ENCODE data around the gene CARD14. TPM values are rescaled to one million over a fixed set of nuclear protein-coding genes. Genes with fewer than 3 reads are reported as not detected.
A peak's percentile ranks its signal among the peaks of the same experiment; 100 is the strongest.

CARD14 gene
- total RNA-seq, 1 donor from 2014 or later = not detected

DNA sequence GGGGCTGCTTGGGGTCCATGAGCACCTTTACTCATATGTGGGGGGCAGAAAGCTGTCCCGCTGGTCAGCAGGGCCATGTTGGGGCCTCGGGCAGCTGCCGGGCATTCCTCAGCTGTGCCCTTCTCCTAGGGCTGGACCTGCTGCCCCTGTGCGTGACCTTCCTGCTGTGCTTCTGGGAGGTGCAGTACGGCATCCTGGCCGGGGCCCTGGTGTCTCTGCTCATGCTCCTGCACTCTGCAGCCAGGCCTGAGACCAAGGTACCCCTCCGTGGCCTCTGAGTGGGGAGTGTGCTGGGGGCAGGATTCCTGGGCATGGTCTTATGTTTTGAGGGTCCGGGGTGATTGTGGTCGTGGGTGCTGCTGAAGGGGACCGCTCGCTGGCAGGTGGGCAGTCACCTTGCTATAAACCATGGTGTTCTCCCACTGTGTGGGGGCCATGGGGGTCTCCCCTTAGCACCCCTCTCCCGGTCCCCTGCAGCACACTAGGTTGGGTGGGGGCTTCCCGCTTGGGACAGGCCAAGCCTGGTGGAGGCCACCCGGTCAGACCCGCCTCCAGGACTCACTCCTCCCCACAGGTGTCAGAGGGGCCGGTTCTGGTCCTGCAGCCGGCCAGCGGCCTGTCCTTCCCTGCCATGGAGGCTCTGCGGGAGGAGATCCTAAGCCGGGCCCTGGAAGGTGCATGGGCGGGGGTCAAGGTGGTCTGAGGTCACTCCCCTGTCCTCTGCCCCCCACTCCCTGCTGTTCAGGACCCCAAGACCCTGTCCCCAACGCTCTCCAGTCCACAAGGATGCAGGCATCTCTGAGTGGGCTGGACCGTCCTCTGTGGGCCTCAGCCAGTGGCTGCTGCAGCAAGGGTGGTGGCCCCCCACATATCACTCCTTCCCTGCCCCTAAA, 78.4 kb downstream of the CARD14 start:
- H3K27me3 ChIP-seq (ENCODE audit: control insufficient read depth, insufficient read depth, low read length) = no peaks in the 10 kb centered on the region
- no peak overlapping the region for H3K4me3 ChIP-seq (ENCODE audit: low read depth, low read length)
- DNase-seq (ENCODE audit: low read depth) = no peak
- TF ChIP-seq, protein P1, sequence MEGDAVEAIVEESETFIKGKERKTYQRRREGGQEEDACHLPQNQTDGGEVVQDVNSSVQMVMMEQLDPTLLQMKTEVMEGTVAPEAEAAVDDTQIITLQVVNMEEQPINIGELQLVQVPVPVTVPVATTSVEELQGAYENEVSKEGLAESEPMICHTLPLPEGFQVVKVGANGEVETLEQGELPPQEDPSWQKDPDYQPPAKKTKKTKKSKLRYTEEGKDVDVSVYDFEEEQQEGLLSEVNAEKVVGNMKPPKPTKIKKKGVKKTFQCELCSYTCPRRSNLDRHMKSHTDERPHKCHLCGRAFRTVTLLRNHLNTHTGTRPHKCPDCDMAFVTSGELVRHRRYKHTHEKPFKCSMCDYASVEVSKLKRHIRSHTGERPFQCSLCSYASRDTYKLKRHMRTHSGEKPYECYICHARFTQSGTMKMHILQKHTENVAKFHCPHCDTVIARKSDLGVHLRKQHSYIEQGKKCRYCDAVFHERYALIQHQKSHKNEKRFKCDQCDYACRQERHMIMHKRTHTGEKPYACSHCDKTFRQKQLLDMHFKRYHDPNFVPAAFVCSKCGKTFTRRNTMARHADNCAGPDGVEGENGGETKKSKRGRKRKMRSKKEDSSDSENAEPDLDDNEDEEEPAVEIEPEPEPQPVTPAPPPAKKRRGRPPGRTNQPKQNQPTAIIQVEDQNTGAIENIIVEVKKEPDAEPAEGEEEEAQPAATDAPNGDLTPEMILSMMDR (IDR thresholded peaks at IDR 0.05; ENCODE audit: insufficient read depth, low read length, poor library complexity, severe bottlenecking) = no peak
- H3K36me3 ChIP-seq (ENCODE audit: control insufficient read depth, insufficient read depth, low read length) = no peaks in the 10 kb centered on the region

DNA sequence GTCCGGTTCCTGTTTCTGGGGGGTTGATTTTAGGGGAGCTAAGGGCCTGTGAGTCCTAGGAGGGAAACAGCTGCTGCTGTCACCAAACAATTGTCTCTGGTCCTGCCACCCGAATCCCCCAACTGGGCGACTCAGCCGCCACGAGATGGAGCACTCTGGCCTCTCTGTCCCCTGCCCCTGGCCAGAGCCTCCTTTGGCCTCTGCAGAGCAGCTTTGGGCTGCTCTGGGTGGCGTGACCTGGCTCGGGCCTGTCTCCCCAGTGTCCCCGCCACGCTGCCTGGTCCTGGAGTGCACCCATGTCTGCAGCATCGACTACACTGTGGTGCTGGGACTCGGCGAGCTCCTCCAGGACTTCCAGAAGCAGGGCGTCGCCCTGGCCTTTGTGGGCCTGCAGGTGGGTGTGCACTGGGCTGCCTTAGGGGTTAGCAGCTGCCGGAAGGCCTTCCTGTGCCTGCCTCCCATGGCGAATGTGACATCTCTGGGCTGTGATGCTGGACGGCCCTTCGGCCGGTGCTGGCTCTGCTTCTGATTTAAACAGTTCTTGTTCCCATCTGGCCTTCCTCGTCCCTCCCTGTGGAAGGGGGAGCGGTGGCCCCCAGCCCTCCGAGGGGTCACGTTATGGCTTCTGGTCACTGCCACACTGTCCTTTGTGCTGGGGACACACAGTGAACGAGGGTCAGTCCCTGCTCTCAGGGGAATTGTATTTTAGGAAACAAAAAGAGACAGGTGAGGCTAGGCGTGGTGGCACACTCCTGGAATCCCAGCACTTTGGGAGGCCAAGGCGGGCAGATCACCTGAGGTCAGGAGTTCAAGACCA, 79.3 kb downstream of the CARD14 start:
- TF ChIP-seq, protein P1 (IDR thresholded peaks at IDR 0.05; ENCODE audit: insufficient read depth, low read length, poor library complexity, severe bottlenecking) = no peak
- Histone ChIP-seq H3K36me3 (ENCODE audit: control insufficient read depth, insufficient read depth, low read length) (no peaks in the 10 kb centered on the region), H3K27me3 (ENCODE audit: control insufficient read depth, insufficient read depth, low read length) (no peaks in the 10 kb centered on the region), H3K4me3 (ENCODE audit: low read depth, low read length) (no peak overlapping the region)
- DNase-seq (ENCODE audit: low read depth) = no peak

DNA sequence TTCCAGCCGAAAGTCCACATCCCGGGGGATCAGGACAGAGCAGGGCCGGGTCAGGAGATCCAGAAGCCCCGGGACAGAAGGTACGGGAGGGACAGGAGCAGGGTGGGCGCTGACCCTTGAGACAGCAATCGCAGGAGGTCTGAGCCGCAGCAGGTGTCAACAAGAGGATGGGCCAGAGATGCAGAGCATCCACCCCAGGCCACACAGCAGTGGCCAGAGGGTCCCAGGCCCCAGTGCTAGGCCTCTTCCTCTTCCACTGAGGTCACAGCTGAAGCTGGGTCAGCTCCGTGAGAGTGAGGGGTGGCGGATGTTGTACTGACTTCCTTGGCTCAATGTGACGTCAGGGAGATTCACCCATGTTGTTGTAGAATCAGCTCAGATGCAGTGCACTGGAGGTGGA, 82.1 kb downstream of the CARD14 start:
- TF ChIP-seq, protein P1 (IDR thresholded peaks at IDR 0.05; ENCODE audit: insufficient read depth, low read length, poor library complexity, severe bottlenecking) = no peak
- Histone ChIP-seq H3K27me3 (ENCODE audit: control insufficient read depth, insufficient read depth, low read length) (no peaks in the 10 kb centered on the region), H3K4me3 (ENCODE audit: low read depth, low read length) (no peak overlapping the region), H3K36me3 (ENCODE audit: control insufficient read depth, insufficient read depth, low read length) (no peaks in the 10 kb centered on the region)
- DNase-seq (ENCODE audit: low read depth) = no peak

DNA sequence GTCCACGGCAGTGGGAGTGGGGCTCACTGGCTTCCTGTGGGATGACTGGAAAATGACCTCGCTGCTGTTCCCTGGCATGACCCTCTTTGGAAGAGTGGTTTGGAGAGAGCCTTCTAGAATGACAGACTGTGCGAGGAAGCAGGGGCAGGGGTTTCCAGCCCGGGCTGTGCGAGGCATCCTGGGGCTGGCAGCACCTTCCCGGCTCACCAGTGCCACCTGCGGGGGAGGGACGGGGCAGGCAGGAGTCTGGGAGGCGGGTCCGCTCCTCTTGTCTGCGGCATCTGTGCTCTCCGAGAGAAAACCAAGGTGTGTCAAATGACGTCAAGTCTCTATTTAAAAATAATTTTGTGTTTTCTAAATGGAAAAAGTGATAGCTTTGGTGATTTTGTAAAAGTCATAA, 83.0 kb downstream of the CARD14 start:
- no peak for DNase-seq (ENCODE audit: low read depth)
- TF ChIP-seq, protein P1 (IDR thresholded peaks at IDR 0.05; ENCODE audit: insufficient read depth, low read length, poor library complexity, severe bottlenecking) = peak; percentile 89
- Histone ChIP-seq H3K4me3 (ENCODE audit: low read depth, low read length) (no peak overlapping the region), H3K27me3 (ENCODE audit: control insufficient read depth, insufficient read depth, low read length) (no peaks in the 10 kb centered on the region), H3K36me3 (ENCODE audit: control insufficient read depth, insufficient read depth, low read length) (no peaks in the 10 kb centered on the region)

DNA sequence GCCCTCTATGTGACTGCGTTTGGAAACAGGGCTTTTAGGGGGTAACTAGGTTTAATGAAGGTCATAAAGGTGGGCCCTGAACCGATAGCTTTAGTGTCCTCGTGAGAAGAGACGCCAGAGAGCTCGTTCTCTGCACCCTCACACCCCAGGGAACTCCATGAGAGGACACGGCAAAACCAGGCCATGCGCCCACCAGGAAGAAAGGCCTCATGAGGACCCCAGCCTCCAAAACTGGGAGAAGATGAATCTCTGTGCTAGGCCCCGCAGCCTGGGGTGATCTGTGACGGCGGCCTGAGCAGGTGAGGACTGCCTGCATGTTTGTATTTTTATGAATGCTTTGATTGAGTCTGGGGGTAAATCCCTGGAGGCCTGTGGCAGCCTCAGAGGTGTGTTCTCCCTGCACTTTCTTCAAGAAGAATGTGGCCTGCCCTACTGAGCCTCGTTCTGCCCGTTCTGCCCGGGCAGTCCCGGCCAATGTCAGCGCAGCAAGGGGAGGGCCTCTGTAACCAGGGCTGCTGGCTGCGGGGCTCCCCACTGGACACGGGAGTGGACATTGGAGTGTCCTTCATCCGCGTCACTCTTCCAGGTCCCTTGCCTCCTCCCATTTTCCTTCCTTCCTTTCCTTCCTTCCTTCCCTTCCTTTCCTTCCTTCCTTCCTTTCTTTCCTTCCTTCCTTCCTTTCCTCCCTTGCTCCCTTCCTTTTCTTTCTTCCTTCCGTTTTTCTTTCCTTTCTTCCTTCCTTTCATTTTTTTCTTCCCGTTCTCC, 84.0 kb downstream of the CARD14 start:
- DNase-seq (ENCODE audit: low read depth) = no peak
- H3K27me3 ChIP-seq (ENCODE audit: control insufficient read depth, insufficient read depth, low read length) = no peaks in the 10 kb centered on the region
- no peaks in the 10 kb centered on the region for H3K36me3 ChIP-seq (ENCODE audit: control insufficient read depth, insufficient read depth, low read length)
- no peak overlapping the region for H3K4me3 ChIP-seq (ENCODE audit: low read depth, low read length)
- TF ChIP-seq, protein P1 (IDR thresholded peaks at IDR 0.05; ENCODE audit: insufficient read depth, low read length, poor library complexity, severe bottlenecking) = no peak

Measured in kidney epithelial cell (primary cell).